ENCODE results near the gene KRT15.

KRT15 gene

DNA sequence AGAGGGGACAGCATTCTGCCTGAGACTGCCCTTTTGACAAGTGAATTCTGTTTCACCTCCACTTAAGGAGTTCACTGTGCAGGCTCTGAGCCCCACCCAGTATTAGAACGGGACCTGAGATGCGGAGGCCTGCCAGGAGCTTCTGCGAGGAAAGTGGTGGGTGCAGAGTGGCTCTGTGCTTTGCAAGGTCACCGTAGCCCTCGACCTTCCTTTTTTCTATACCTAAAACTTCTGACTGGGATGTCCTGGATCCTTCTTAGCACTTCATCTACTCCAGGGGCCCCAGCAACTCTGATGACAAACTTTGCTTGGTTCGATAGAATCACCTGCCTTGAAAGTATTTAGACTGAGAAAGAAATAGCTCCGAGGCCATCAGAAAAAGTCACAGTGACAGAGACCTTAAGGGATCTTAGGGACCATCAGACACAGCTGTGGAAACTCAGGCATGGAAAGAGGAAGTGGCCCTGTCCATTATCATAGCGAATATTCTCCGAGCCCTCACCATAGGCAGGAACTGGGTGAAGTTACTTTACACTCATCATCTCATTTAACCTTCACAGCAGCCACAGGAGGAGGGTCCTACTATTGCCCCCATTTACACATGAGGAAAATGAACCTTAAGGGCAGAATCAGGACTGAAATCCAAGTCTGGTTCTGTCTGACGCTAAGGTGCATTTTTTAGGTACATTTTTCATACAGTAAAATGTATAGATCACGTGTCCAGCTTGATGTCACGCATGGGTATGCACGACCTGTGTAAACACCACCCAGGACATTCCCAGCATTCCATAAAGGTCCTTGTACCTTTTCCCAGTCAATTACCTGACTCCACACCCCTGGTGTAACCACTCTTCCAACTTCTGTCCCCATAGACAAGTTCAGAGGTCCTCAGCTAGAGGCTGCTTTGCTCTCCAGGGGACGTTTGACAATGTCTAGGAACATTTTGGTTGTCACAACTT is 12.6 kb downstream of the KRT15 start:
- H3K4me3 ChIP-seq (ENCODE audit: low read depth, low read length) = no peak overlapping the region
- TF ChIP-seq, protein P1, sequence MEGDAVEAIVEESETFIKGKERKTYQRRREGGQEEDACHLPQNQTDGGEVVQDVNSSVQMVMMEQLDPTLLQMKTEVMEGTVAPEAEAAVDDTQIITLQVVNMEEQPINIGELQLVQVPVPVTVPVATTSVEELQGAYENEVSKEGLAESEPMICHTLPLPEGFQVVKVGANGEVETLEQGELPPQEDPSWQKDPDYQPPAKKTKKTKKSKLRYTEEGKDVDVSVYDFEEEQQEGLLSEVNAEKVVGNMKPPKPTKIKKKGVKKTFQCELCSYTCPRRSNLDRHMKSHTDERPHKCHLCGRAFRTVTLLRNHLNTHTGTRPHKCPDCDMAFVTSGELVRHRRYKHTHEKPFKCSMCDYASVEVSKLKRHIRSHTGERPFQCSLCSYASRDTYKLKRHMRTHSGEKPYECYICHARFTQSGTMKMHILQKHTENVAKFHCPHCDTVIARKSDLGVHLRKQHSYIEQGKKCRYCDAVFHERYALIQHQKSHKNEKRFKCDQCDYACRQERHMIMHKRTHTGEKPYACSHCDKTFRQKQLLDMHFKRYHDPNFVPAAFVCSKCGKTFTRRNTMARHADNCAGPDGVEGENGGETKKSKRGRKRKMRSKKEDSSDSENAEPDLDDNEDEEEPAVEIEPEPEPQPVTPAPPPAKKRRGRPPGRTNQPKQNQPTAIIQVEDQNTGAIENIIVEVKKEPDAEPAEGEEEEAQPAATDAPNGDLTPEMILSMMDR (IDR thresholded peaks at IDR 0.05; ENCODE audit: low read depth, low read length) = no peak
- DNase-seq (ENCODE audit: low read depth, low spot score) = no peak
- in situ Hi-C loops (cut with HindIII; ENCODE audit: low sequenced_read_pairs) = no loop called here

GRCh38 chr17:41505007-41505808 is 13.5 kb downstream of the KRT15 start, which contains the start of gene KRT13:
TSS of gene KRT13 (minus strand) at chr17:41505612. CDS start at chr17:41505550, 62 bp downstream.
- in situ Hi-C loops (cut with HindIII; ENCODE audit: low sequenced_read_pairs) = no loop called here
- no peak within 1 kb of the TSS for H3K4me3 ChIP-seq (ENCODE audit: low read depth, low read length)
- TF ChIP-seq, protein P1 (IDR thresholded peaks at IDR 0.05; ENCODE audit: low read depth, low read length) = no peak
- no peak for DNase-seq (ENCODE audit: low read depth, low spot score)

GRCh38 chr17:41504246-41504977 is 14.3 kb downstream of the KRT15 start:
- TF ChIP-seq, protein P1 (IDR thresholded peaks at IDR 0.05; ENCODE audit: low read depth, low read length) = no peak
- no peak for DNase-seq (ENCODE audit: low read depth, low spot score)
- H3K4me3 ChIP-seq (ENCODE audit: low read depth, low read length) = no peak overlapping the region
- in situ Hi-C loops (cut with HindIII; ENCODE audit: low sequenced_read_pairs) = no loop called here

GRCh38 chr17:41503202-41503601 is 15.5 kb downstream of the KRT15 start:
- no peak overlapping the region for H3K4me3 ChIP-seq (ENCODE audit: low read depth, low read length)
- in situ Hi-C loops (cut with HindIII; ENCODE audit: low sequenced_read_pairs) = no loop called here
- TF ChIP-seq, protein P1 (IDR thresholded peaks at IDR 0.05; ENCODE audit: low read depth, low read length) = no peak
- no peak for DNase-seq (ENCODE audit: low read depth, low spot score)

DNA sequence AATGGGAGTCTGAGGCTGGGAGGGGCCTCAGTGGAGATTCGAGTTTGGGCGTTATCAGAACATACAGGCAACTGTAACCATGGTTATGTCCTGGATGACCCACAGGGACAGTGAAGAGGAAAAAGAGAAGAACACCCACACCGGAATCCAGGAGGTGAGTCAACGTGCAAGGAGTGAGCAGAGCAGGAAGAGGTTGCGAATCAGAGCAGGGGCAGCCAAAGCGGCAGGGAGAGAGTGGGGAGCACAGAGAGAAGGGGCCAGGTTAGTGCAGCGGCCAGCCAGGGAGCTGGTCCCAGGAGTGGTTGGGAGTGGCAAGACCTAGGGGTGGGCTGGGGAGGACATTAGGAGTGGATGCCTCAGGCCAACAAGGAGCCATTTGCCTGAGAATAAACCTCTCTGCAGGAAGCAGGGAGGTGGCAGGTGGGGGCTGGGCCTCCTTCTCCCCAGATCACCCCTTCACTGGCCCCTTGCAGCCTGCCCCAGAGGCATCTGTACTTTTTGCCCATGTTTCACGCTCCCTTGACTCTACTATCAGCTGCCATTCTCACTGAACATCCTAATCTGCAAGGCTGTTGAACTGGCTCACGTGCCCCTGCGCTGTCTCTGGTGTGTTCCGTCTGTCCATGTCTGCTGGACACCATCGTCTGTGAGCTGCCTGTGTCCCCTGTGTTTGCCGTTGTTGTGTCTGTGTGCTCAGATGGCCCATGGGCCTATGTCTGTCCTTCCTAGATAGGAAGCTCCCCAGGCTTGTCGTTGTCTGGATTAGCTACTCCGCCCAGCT is 18.4 kb downstream of the KRT15 start:
- TF ChIP-seq, protein P1 (IDR thresholded peaks at IDR 0.05; ENCODE audit: low read depth, low read length) = no peak
- DNase-seq (ENCODE audit: low read depth, low spot score) = peak; percentile 15
- H3K4me3 ChIP-seq (ENCODE audit: low read depth, low read length) = no peak overlapping the region
- in situ Hi-C loops (cut with HindIII; ENCODE audit: low sequenced_read_pairs) = no loop called here

Measured in astrocyte of the spinal cord (primary cell).